ENCODE data around the gene ABCF3. TPM values are rescaled to one million over a fixed set of nuclear protein-coding genes. Genes with fewer than 3 reads are reported as not detected.

Gene ABCF3
- total and polyA plus RNA-seq, 2 of the 13 experiments (the other 11 are each of a cell fraction or from before 2014, with no cell fraction given) = 38.8 to 46.5 TPM

DNA sequence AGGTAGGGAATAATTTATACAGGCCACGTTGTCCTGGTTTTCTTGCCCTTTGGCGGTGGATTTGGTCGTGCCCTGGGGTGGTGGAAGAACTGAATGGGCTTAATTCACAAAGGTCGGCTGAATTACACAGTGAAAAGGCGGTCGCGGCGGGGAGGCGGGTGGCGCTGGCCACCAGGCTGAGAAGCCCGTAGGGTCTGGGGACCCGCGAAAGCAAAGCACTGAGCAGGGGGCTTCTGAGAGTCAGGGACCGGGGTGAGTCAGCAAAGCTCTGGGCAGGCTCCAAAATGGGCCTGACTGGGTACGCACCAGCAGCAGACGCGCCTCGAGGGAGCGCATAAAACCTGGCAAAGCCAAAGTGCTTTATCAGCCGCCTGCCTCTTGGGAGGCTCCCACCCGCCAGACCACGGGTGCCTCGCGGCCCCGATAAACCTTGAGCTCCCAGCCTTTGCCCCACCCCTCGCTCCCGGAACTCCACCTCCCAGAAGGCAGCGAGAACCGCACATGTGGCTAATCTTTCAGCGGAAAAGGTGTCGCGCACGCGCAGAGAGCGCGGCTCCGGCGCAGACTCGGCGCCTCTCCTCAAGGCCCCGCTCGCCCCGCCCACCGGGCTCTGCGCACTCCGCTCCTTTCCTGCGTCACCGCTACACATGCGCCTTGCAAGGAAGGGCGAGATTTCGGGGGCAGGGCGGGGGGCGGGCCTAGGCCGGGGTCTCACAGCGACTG, 377 bp upstream of the ABCF3 start (continued):
- TF ChIP-seq ZNF253 (CRISPR knock-in tag; IDR thresholded peaks at IDR 0.05; ENCODE audit: borderline replicate concordance) = no peak; the same call in 1 of the 2 replicates
- TF ChIP-seq, protein P1, sequence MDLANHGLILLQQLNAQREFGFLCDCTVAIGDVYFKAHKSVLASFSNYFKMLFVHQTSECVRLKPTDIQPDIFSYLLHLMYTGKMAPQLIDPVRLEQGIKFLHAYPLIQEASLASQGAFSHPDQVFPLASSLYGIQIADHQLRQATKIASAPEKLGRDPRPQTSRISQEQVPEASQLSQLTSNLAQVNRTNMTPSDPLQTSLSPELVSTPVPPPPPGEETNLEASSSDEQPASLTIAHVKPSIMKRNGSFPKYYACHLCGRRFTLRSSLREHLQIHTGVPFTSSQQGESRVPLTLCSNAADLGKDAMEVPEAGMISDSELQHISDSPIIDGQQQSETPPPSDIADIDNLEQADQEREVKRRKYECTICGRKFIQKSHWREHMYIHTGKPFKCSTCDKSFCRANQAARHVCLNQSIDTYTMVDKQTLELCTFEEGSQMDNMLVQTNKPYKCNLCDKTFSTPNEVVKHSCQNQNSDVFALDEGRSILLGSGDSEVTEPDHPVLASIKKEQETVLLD (CRISPR knock-in tag; IDR thresholded peaks at IDR 0.05; ENCODE audit: low read depth) = no peak
- TF ChIP-seq, protein P2, sequence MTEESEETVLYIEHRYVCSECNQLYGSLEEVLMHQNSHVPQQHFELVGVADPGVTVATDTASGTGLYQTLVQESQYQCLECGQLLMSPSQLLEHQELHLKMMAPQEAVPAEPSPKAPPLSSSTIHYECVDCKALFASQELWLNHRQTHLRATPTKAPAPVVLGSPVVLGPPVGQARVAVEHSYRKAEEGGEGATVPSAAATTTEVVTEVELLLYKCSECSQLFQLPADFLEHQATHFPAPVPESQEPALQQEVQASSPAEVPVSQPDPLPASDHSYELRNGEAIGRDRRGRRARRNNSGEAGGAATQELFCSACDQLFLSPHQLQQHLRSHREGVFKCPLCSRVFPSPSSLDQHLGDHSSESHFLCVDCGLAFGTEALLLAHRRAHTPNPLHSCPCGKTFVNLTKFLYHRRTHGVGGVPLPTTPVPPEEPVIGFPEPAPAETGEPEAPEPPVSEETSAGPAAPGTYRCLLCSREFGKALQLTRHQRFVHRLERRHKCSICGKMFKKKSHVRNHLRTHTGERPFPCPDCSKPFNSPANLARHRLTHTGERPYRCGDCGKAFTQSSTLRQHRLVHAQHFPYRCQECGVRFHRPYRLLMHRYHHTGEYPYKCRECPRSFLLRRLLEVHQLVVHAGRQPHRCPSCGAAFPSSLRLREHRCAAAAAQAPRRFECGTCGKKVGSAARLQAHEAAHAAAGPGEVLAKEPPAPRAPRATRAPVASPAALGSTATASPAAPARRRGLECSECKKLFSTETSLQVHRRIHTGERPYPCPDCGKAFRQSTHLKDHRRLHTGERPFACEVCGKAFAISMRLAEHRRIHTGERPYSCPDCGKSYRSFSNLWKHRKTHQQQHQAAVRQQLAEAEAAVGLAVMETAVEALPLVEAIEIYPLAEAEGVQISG (CRISPR knock-in tag; IDR thresholded peaks at IDR 0.05) = peak; percentile 81
- no peak for TF ChIP-seq ATF3 (CRISPR knock-in tag; IDR thresholded peaks at IDR 0.05)
- no peak for TF ChIP-seq SKIL (CRISPR knock-in tag; IDR thresholded peaks at IDR 0.05; ENCODE audit: borderline replicate concordance)
- no peak for TF ChIP-seq GABPA (IDR thresholded peaks at IDR 0.05; ENCODE audit: low read depth, low read length)
- TF ChIP-seq GABPA (CRISPR knock-in tag; IDR thresholded peaks at IDR 0.05; ENCODE audit: low read depth) = peak; percentile 76
- peak; percentile 91 for TF ChIP-seq ELF1 (CRISPR knock-in tag; IDR thresholded peaks at IDR 0.05)
- peak; percentile 51; the same call in 1 of the 2 replicates for TF ChIP-seq ZNF557 (CRISPR knock-in tag; IDR thresholded peaks at IDR 0.05)
- TF ChIP-seq STAT5B (CRISPR knock-in tag; IDR thresholded peaks at IDR 0.05) = 0 out of 2 replicates have a peak, but pooled peaks have one; percentile 55
- peak; percentile 27; the same call in 1 of the 2 replicates for TF ChIP-seq FOXA3 (CRISPR knock-in tag; IDR thresholded peaks at IDR 0.05)
- no peak for TF ChIP-seq SRSF4 (IDR thresholded peaks at IDR 0.05; ENCODE audit: low read depth, low read length, poor library complexity, severe bottlenecking)
- no peak for TF ChIP-seq ZFX (CRISPR knock-in tag; IDR thresholded peaks at IDR 0.05; ENCODE audit: low read depth)
- TF ChIP-seq ZNF879 (CRISPR knock-in tag; IDR thresholded peaks at IDR 0.05) = 0 out of 2 replicates have a peak, but pooled peaks have one; percentile 77
- TF ChIP-seq POLR2AphosphoS5 (IDR thresholded peaks at IDR 0.05; ENCODE audit: low read depth, low read length) = peak; percentile 80
- peak; percentile 85 for TF ChIP-seq PITX1 (CRISPR knock-in tag; IDR thresholded peaks at IDR 0.05)
- no peak for TF ChIP-seq SMYD3 (CRISPR knock-in tag; IDR thresholded peaks at IDR 0.05)
- TF ChIP-seq ZNF543 (CRISPR knock-in tag; IDR thresholded peaks at IDR 0.05) = peak; percentile 50; the same call in 1 of the 2 replicates
- TF ChIP-seq TBX3 (IDR thresholded peaks at IDR 0.05; ENCODE audit: borderline replicate concordance) = peak; percentile 72; the same call in 1 of the 2 replicates
- TF ChIP-seq IKZF5 (CRISPR knock-in tag; IDR thresholded peaks at IDR 0.05) = peak; percentile 70
- TF ChIP-seq GLI4 (CRISPR knock-in tag; IDR thresholded peaks at IDR 0.05; ENCODE audit: borderline replicate concordance) = no peak
- TF ChIP-seq RBFOX2 (IDR thresholded peaks at IDR 0.05; ENCODE audit: low read depth, low read length) = peak; percentile 86
- TF ChIP-seq KMT2A (CRISPR knock-in tag; IDR thresholded peaks at IDR 0.05) = peak; percentile 56; the same call in 1 of the 2 replicates

All from HepG2 (cell line).